ENCODE data around the gene DPCD. TPM values are rescaled to one million over a fixed set of nuclear protein-coding genes. Genes with fewer than 3 reads are reported as not detected.

DPCD gene
- total RNA-seq, 1 experiment from 2014 or later, result 20.3 TPM

DNA sequence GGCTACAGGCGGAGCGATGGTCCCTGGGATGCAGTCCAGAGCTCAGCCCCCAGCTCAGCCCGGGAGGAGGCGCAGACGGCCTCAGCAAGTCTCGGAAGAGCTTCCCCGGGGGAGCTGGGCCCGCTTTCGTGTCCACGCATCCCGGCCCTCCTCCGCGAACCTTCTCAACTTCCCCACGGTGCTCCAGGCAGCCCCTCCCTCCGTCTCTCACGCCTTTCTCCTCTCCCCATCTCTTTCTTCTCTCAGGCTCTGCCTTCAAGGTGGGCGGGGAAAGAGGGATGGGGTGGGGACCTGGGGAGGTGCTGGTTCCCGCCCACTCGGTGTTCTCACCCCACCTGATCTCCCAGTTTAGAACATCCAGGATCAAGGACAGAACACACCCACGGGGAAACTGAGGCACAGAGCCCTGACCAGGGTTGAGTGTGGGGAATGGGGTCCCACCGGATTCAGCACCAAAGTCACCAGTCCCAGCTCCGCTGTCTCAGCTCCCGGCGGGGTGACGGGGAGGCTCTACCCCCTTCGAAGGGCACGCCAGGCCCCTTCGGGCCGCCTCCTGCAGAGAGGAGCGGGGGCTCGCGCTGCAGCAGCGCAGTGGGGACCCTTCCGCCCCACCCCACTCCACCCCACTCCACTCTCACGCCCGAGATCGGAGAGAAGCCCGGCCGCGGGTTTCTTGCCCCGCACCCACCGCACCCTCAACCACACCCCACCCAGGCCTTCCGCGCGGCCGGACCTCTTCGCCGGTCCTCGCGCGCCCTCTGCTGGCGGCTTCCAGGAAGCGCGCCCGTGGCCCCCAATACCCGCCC lies 18.3 kb upstream of the DPCD start:
- no peaks in the 10 kb centered on the region for H4K20me1 ChIP-seq (ENCODE audit: insufficient read depth)
- TF ChIP-seq CTCF (conservative IDR thresholded peaks at IDR 0.05) (peak; percentile 78), EZH2 (IDR thresholded peaks at IDR 0.05; ENCODE audit: low read depth) (no peak)
- no peaks in the 10 kb centered on the region for H3K9me2 ChIP-seq (ENCODE audit: insufficient read depth)
- peak in 1 of 2 experiments; percentile 58 for DNase-seq
- H3F3A ChIP-seq (ENCODE audit: insufficient read depth, low read depth), result no peaks in the 10 kb centered on the region
- intact Hi-C loops (cut with micrococcal nuclease; ENCODE audit: unreplicated experiment), result loop anchor here (1.0 to 10.0 kb wide), 4 partner anchors 268 to 525 kb away; no protein-coding TSS in a partner anchor
- peak overlapping the region; percentile 77 for H2AFZ ChIP-seq
- H3K36me3 ChIP-seq (ENCODE audit: low read depth), result no peaks in the 10 kb centered on the region
- no peaks in the 10 kb centered on the region for H3K4me1 ChIP-seq (replicated peaks; ENCODE audit: insufficient read depth)
- no TSS peak for BruUV-seq (replicated peaks)
- no peak overlapping the region for H3K27ac ChIP-seq
- CTCF ChIA-PET, result interaction anchor here (0.6 to 1.6 kb wide), 8 partner anchors 18 to 520 kb away, joined by 3 to 16 read pairs (median 5); partner anchors contain the start of genes DPCD and POLL
- H3K9me3 ChIP-seq (ENCODE audit: insufficient read depth, low read depth), result no peaks in the 10 kb centered on the region
- peaks cover 15% of the 10 kb centered on the region for H3K27me3 ChIP-seq (ENCODE audit: insufficient read depth, low read depth)
- POLR2A ChIA-PET (ENCODE audit: unreplicated experiment), result no interaction called here
- peak overlapping the region; percentile 94 for H3K4me2 ChIP-seq
- H3K4me3 ChIP-seq, result peak overlapping the region; percentile 68
- H3K79me2 ChIP-seq (ENCODE audit: low read depth), result no peaks in the 10 kb centered on the region

DNA sequence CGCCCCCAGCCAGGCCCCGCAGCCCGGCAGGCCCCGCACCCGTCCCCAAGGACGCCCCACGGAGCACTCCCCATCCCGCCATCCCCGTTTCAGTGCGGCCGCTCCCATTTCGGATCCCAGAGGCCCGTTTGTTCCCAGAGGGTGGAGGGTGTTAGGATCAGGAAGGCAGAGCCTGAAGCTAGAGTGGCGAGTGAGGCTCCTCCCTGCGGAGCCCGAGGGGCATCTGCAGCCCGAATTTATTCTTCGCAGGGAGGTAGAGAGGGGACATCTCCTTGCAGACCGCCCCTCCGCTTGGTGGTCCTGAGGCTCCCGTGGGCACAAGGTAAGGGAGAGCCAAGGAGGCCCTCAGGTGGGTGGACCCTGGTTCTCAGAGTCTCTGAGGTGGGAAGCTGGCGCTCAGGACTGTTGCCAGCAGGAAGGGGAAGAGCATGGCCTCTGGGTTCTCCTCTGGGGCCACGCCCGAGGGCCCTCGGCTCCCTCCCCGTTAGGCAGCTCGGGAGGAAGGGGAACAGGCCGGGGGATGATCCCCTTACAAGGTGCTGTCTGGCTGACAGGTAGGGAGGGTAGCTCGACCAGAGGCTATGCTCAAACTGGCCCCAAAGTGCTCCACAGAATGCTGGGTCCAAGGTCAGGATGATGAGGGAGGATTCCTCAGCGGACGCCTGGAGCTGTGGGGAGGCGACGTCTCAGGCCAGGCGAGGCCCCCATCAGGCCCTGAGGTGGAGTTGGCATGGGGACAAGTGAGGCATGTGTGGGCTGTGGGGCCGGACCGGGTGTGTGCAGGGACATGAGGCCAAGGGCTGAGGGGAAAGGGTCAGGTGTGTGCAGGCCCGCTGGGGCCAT lies 17.5 kb upstream of the DPCD start:
- intact Hi-C loops (cut with micrococcal nuclease; ENCODE audit: unreplicated experiment), result loop anchor here (1.0 to 10.0 kb wide), 4 partner anchors 268 to 526 kb away; no protein-coding TSS in a partner anchor
- peak; percentile 37; the same call in 1 of the 2 replicates for TF ChIP-seq CTCF (conservative IDR thresholded peaks at IDR 0.05)
- TF ChIP-seq EZH2 (IDR thresholded peaks at IDR 0.05; ENCODE audit: low read depth), result no peak
- DNase-seq, result no peak
- POLR2A ChIA-PET (ENCODE audit: unreplicated experiment), result interaction anchor here (0.6 kb wide), 1 partner anchor 541 kb away, joined by 5 read pairs; no protein-coding TSS in a partner anchor
- H3K79me2 ChIP-seq (ENCODE audit: low read depth), result no peaks in the 10 kb centered on the region
- peaks cover 15% of the 10 kb centered on the region for H3K27me3 ChIP-seq (ENCODE audit: insufficient read depth, low read depth)
- no peaks in the 10 kb centered on the region for H3K4me1 ChIP-seq (replicated peaks; ENCODE audit: insufficient read depth)
- H3K27ac ChIP-seq, result no peak overlapping the region
- H3K9me3 ChIP-seq (ENCODE audit: insufficient read depth, low read depth), result no peaks in the 10 kb centered on the region
- CTCF ChIA-PET, result interaction anchor here (0.6 to 1.6 kb wide), 8 partner anchors 17 to 521 kb away, joined by 3 to 16 read pairs (median 6); partner anchors contain the start of genes DPCD and POLL
- H3K9me2 ChIP-seq (ENCODE audit: insufficient read depth), result no peaks in the 10 kb centered on the region
- BruUV-seq (replicated peaks), result no TSS peak
- no peaks in the 10 kb centered on the region for H3K36me3 ChIP-seq (ENCODE audit: low read depth)
- peak overlapping the region; percentile 77; the same call in 1 of the 2 replicates for H2AFZ ChIP-seq
- H4K20me1 ChIP-seq (ENCODE audit: insufficient read depth), result no peaks in the 10 kb centered on the region
- peak overlapping the region; percentile 94 for H3K4me2 ChIP-seq
- no peaks in the 10 kb centered on the region for H3F3A ChIP-seq (ENCODE audit: insufficient read depth, low read depth)
- peak overlapping the region; percentile 68 for H3K4me3 ChIP-seq

All from PC-9 (cell line).